ENCODE data around the gene WDHD1.
"Not testable (repeated sequence)": the region's sequence is repeated elsewhere in the genome, so short reads cannot be mapped to it uniquely, and the experiment has no call there.

WDHD1 gene

DNA sequence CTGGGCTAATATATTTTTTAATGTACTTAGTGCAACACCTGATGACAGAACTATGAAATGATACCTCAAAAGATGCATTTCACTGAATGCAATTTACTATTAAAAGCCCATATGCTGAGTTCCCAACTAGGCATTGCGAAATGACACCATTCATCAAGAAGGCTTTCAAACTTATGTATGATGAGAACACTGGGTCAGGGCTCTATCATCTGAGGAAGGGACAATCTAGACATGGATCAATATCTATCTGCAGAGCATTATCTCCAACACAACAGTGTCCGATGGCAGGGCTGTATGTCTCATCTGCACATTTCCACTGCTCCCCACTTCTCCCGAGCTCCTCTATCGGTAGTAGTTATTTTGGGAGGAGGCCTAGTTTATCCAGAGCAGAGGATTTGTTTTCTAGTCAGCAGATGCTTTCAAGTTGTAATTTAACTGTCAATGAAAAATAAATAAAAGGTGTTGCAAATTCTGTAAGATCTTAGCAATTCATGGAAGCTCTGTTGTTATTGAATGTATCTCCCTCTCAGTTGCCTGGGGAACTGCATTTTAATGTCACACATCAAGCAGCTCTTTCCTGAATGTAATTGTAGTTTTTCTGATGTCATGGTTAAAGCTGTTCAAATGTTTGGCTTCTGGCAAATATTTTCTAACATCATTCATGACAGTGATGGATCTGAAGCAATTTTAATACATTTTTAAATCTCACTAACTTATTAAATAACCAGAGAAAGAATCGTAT, 116.9 kb downstream of the WDHD1 start:
- DNase-seq (ENCODE audit: low read depth in 1 of 2, low spot score in 1 of 2): no peak

DNA sequence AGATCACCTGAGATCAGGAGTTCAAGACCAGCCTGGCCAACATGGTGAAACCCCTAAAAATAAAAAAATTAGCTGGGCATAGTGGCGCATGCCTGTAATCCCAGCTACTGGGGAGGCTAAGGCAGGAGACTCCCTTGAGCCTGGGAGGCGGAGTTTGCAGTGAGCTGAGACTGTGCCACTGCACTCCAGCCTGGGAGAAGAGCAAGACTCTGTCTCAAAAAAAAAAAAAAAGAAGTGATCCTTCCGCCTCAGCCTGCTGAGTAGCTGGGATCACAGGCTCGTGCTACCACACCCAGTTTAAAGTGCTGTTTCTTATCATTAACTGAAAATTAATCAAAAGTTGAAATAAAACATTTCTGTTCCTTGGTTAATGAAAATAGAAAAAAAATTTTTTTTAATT, 117.9 kb downstream of the WDHD1 start:
- DNase-seq (ENCODE audit: low read depth in 1 of 2, low spot score in 1 of 2): not testable (repeated sequence)

DNA sequence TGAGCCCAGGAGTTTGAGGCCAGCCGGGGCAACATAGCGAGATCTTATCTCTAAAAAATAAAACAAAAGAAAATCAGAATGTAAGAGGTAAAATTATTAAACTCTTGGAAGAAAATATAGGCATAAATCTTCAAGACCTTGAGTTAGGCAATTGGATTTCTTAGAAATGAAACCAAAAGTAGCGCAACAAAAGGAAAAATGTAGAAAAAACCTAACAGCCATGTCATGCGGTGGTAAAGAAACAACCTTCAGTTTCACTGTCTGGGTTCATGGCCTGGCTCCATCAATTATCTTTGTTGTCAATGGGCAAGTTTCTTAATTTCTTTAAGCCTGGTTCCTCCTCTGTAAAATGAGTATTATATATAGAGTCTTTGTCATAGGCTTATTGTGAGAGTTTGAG, 118.7 kb downstream of the WDHD1 start:
- DNase-seq (ENCODE audit: low read depth in 1 of 2, low spot score in 1 of 2): no peak

DNA sequence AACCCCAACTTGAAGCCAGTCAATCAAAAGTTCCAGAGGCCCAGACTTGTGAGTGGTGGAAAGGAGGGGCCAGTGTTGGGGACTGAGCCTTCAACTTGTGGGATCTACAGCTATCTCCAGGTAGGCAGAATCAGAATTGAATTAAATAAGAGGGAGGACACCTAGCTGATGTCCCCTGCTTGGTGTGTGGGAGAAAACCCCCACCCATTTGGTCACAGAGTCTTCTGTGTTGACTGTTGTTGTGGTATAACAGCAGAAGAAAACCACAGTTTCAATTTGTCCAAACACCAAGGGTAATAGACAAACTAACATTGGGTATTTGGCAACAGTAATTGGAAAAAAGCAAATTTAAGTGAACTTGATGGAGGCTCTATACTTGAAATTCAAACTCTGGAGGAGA, 120.8 kb downstream of the WDHD1 start:
- DNase-seq (ENCODE audit: low read depth in 1 of 2, low spot score in 1 of 2): no peak

DNA sequence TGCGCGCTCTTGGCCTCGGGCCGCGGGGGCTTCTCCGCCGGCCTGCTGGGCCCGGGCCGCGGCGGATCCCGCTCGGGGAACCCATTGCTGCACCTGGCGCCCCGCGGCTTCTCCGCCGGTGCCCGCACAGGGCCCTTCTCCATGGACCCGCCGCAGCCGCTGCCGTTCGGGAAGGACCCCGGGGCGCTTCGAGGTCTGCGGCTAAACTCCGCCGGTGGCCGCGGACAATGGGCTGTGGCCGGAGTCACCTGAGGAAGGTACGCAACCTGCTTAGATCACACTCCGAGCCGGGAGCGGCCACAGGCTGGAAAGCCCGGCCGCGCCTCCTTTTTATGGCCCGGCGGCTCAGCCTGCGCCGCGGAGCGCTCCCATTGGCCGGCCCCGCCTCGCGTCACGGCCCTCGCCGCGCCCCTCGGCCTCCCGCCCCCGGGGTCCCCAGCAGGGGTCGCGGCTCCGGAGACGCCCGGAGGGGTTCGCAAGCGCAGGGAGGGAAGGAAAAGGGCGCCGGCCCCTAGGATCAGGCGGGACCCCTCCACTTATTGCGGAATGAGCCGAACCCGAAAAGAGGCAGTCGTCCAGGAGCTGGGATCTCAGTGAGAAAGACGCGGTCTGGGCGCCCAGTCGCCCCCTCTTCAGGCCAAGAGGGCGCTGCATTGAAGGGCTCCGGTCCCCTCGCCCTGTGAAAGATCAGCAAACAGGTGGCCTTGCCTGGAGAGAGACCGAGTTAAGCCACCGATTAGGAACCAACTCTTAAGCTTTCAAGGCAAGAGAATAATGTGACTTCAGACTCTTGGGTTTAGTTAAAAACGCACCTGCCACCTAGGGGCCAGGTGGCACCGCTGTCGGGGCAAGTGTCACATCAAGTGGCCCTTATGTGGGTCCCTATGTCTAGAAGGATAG, 124.1 kb downstream of the WDHD1 start, which contains the start of gene GCH1:
Gene GCH1 (minus strand): TSS at position 306 of the 900 bp plus-strand sequence. CDS start 163 bp downstream, at position 143.
- peak; percentile 61 to 65 for DNase-seq (ENCODE audit: low read depth in 1 of 2, low spot score in 1 of 2)

DNA sequence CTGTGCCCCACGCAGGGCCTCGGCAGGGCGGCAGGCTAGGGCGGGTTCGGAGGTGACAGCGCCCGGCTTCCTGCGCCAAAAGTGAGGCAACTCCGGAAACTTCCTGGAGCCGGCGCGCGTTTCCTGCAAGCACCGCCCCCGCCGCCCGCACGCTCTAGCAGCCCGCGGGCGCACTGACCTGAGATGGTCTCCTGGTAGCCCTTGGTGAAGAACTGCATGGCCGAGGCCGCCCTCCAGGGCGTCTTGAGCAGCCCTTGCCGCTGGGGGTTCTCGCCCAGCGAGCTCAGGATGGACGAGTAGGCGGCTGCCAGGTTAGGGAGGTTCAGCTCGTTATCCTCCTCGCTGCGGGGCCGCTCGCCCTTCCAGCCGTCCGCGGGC, 124.8 kb downstream of the WDHD1 start:
- DNase-seq (ENCODE audit: low read depth in 1 of 2, low spot score in 1 of 2): peak; percentile 64 to 67

DNA sequence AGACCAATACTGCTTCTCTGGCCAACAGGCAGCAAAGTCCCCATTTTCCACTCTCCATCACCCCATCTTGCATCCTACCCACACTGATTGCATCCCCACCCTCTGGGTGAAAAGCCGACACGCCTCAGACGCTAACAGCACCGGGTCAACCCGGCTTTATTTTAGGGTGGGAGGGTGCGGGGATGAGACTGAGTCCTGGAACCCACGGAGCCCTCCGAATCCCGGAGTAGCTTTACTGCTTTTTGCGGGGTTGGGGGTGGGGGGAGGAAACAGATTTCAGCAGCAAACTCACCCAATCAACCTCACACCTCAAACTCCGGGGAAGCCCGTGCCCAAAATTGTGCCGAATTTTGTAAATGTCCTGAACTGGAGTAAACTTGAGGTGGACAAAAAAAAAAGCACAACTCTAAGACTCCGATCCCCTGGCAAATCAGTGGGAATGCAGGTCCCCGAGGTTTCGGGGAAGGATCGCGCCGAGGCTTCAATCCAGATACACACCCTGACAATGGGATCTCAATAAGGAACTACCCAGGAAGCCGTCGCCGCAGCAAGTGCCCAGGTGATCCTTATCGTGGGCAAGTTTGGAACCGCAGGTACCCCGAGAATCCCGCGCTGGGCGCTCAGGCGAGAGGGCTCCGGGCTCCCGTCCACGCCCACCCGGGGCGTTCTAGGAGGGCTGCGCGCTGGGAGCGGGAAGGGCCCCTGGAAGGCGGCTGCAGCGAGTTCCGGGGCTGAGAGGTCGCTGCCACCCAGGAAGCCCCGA, 125.3 kb downstream of the WDHD1 start:
- no peak for DNase-seq (ENCODE audit: low read depth in 1 of 2, low spot score in 1 of 2)

DNA sequence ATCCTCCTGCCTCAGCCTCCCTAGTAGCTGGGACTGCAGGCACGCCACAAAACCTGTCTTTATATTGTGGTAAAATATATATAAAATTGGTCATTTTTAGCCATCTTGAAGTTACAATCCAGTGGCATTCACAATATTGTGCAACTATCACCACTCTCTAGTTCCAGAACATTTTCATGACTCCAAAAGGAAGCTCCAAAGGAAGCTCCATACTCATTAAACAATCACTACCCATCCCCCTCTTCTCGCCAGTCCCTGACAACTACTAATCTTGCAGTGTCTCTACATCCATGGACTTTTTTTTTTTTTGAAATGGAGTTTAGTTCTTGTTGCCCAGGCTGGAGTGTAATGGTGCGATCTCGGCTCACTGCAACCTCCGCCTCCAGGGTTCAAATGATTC, 127.3 kb downstream of the WDHD1 start:
- DNase-seq (ENCODE audit: low read depth in 1 of 2, low spot score in 1 of 2): no peak

DNA sequence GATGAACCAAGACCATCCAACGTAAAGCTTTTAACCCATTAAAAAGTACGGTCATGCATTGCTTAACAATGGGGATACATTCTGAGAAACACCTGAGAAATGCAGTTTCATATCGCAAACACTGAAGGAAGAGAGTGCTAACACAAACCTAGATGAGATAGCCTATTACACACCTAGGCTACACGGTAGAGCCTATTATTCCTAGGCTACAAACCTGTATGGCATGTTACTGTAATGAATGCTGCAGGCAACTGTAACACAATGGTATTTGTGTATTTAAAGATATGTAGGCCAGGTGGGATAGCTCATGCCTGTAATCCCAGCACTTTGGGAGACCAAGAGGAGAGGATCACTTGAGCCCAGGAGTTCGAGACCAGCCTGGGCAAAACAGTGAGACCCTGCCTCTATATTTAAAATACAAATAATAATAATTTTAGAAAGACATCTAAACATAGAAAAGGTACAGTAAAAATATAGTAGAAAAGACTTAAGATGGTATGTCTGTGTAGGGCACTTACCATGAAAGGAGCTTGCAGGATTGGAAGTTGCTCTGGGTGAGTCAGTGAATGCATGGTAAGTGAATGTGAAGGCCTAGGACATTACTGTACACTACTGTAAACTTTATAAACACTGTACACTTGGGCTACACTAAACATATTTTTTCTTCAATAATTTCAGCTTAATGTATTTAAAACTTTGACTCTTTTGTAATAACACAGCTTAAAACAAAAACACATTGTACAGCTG, 128.9 kb downstream of the WDHD1 start:
- not testable (repeated sequence) for DNase-seq (ENCODE audit: low read depth in 1 of 2, low spot score in 1 of 2)

DNA sequence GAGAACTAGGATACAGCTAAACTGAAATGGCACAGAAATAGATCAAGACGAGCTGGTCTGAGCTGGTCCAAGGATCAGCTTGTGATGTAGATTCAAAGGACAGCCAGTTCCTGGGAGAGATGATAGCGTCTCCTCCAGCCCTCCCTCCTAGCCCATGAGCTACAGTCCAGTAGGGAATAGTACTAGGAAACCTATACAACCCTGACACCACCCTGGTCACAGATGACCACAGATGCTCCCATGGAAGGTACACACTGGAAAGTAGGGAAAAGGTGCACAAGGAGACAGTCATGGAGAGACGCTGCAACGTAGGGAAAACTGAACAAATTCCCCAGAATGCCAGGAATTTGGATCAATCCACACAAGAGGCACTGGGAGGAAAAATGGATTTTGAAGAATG, 131.2 kb downstream of the WDHD1 start:
- no peak for DNase-seq (ENCODE audit: low read depth in 1 of 2, low spot score in 1 of 2)

DNA sequence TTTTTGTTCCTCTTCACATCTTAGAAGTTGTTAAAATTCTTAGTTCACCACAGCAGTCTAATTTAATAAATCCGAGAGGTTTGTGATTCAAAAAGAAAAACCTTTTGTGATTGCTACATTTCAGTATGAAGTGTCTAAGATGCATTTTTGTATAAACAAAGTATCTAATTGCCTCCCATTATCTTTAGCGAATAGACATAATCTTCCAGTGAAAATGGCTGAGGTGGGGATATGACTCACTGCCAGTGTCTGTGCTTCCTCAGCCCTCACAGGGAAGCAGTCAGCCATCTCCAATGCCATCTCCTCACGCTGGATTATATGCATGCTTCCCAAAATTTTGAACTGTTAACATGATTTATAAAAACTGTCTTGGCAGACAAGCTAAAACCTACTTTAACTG, 131.9 kb downstream of the WDHD1 start:
- DNase-seq (ENCODE audit: low read depth in 1 of 2, low spot score in 1 of 2): no peak

DNA sequence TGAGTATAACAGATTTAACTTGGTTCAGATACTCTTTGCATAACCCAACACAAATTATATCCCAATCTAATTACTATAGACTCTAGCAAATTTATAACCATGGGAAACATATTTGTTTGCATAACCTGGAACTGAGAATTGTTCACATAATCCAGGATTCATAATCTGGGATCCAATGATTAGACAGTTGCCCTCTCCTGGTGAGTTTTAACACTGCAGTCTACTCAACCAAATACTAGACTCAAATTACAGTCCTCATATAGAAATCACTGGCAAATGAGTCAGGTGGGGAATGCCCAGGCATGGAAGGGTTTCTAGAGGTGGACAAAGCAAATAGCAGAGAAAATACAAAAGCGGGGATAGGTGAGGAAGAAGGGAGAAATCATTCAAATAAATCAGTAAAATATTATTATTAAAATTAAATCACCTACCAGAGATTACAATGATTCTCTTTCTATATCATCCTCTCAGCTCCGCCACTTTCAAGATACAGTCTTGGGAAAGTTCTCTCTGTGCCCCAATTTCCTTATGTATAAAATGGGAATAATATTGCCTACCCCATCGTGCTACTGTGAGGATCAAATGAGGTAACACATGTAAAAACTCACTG, 133.6 kb downstream of the WDHD1 start:
- DNase-seq (ENCODE audit: low read depth in 1 of 2, low spot score in 1 of 2): no peak

DNA sequence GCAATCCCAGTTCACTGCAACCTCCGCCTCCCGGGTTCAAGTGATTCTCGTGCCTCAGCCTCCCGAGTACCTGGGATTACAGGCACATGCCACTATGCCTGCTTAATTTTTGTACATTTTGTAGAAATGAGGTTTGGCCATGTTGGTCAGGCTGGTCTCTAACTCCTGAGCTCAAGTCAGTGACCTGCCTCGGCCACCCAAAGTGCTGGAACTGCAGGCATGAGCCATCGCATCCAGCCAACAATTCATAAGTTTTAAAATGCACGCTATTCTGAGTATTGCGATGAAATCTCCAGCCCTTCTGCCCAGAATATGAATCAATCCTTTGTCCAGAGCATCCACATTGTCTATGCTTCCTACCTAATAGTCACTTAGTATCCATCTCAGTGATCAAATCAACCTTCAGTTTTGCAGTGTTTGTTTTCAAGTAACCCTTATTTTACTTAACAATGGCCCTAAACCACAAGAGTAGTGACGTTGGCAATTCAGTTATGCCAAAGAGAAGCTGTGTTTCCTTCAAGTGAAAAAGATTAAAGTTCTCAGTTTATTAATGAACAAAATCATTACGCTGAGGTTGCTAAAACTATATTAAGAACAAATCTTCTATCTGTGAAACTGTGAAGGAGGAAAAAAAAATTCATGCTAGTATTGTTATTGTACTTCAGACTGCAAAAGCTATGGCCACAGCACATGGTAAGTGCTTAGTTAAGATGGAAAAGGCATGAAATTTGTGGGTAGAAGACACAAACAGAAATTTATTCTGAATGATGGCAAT, 135.2 kb downstream of the WDHD1 start:
- no peak for DNase-seq (ENCODE audit: low read depth in 1 of 2, low spot score in 1 of 2)

DNA sequence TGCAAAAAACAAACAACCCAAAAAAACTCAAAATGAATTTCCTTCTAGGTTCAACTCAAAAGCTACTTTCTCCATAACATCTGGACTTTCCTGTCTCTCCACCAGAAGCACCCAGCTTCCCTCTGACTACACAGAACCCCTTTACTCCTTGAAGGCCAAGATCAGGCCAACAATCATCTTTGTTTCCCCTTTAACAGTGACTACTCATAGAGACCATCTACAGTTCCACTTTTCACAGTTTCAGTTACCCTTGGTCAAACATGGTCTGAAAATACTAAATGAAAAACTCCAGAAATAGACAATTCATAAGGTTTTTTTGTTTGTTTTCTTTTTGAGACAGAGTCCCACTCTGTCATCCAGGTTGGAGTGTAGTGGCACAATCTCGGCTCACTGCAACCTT, 136.1 kb downstream of the WDHD1 start:
- DNase-seq (ENCODE audit: low read depth in 1 of 2, low spot score in 1 of 2): no peak

DNA sequence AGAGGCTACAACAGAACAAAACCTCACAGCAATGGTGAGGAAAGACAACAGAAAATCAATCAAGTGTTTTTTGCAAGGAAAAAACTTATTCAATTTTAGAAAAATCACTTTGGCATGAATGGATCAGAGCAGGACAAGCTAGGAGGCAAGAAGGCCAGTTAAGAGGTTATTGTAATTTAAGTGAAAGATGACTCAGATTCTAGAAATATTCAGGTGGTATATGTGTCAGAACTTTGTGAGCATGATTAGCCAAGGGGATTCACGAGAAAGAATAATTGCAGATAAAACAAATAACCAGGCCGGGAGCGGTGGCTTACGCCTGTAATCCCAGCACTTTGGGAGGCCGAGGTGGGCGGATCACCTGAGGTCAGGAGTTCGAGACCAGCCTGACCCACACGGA, 137.0 kb downstream of the WDHD1 start:
- no peak for DNase-seq (ENCODE audit: low read depth in 1 of 2, low spot score in 1 of 2)
